Endodermal cell (in vitro differentiated cells): ENCODE measurements around the gene TMEM207. TPM values are rescaled to one million over a fixed set of nuclear protein-coding genes. Genes with fewer than 3 reads are reported as not detected.

Experiments used
- DNase-seq: peaks from one replicate; pipeline ENCODE4 v3.0.0-alpha.2; 2017
- H3K27ac ChIP-seq: 2 replicates; pipeline ENCODE4 v1.5.1; 2013; ENCODE audit warnings: mild to moderate bottlenecking, low read depth, low read length, moderate library complexity
- H3K27me3 ChIP-seq: 2 replicates; pipeline ENCODE4 v1.6.1; 2013; ENCODE audit warnings: mild to moderate bottlenecking, low read length, moderate library complexity; ENCODE audit not compliant: insufficient read depth, control insufficient read depth, poor library complexity, severe bottlenecking
- H3K36me3 ChIP-seq: 2 replicates; pipeline ENCODE4 v1.7.0; 2013; ENCODE audit warnings: mild to moderate bottlenecking, low read length, moderate library complexity; ENCODE audit not compliant: control insufficient read depth, insufficient read depth
- H3K4me1 ChIP-seq: one replicate; pipeline ENCODE4 v1.7.0; 2013; ENCODE audit warnings: low read length; ENCODE audit not compliant: control insufficient read depth, insufficient read depth
- H3K4me3 ChIP-seq: 2 replicates; pipeline ENCODE4 v1.5.1; 2013; ENCODE audit warnings: mild to moderate bottlenecking, low read length, moderate library complexity
- H3K9ac ChIP-seq: 2 replicates; pipeline ENCODE4 v1.6.1; 2013; ENCODE audit warnings: mild to moderate bottlenecking, low read length, moderate library complexity; ENCODE audit not compliant: poor library complexity, severe bottlenecking; ENCODE audit errors: extremely low read depth
- H3K9me3 ChIP-seq: 2 replicates; pipeline ENCODE4 v1.6.1; 2013; ENCODE audit warnings: mild to moderate bottlenecking, low read length, moderate library complexity; ENCODE audit not compliant: control insufficient read depth
- H3K27ac Mint-ChIP-seq: 2 replicates; pipeline ENCODE4 v1.8.0; 2020; ENCODE audit warnings: mixed read lengths
- H3K27me3 Mint-ChIP-seq: 2 replicates; pipeline ENCODE4 v1.8.0; 2021; ENCODE audit warnings: mild to moderate bottlenecking, mixed read lengths; ENCODE audit not compliant: insufficient read depth
- H3K36me3 Mint-ChIP-seq: 2 replicates; pipeline ENCODE4 v1.8.0; 2020; ENCODE audit warnings: low read depth, mixed read lengths
- H3K4me1 Mint-ChIP-seq: 2 replicates; pipeline ENCODE4 v1.8.0; 2020; ENCODE audit warnings: mixed read lengths
- H3K4me3 Mint-ChIP-seq: 2 replicates; pipeline ENCODE4 v1.8.0; 2020; ENCODE audit warnings: mild to moderate bottlenecking, moderate library complexity, mixed read lengths
- H3K9me3 Mint-ChIP-seq: 2 replicates; pipeline ENCODE4 v1.8.0; 2020; ENCODE audit warnings: mild to moderate bottlenecking, mixed read lengths
- WGBS, 2 experiments: methylation state at CpG; one replicate each; pipeline versions ENCODE4 v1.1.5 to v1.1.7; 2013; ENCODE audit warnings: missing lambda C conversion rate in 2 of 2, mixed read lengths in 1 of 2; ENCODE audit not compliant: insufficient coverage in 1 of 2, insufficient read length in 1 of 2; 5-methylcytosine and 5-hydroxymethylcytosine counted together
- total RNA-seq, 2 donors: library from RNA; stranded (reverse); fragmentation: NEBNext Ultra II Directional in 1 of 2; extraction: Animal tissue kit (Norgen Biotek cat#: 25700) in 1 of 2; gene quantifications; 2 replicates in 1 of 2; 3 replicates in 1 of 2; pipeline ENCODE4 v1.2.1, GENCODE V29; 2021
- TF ChIP-seq, protein P1 (sequence below): fragments of 200-600 bp; sonication (generic); conservative IDR thresholded peaks from 2 replicates; pipeline ENCODE4 v1.5.0; 2021; ENCODE audit warnings: antibody characterized with exemption, mild to moderate bottlenecking

Gene TMEM207
- total RNA-seq, 2 donors from 2014 or later, result not detected

DNA sequence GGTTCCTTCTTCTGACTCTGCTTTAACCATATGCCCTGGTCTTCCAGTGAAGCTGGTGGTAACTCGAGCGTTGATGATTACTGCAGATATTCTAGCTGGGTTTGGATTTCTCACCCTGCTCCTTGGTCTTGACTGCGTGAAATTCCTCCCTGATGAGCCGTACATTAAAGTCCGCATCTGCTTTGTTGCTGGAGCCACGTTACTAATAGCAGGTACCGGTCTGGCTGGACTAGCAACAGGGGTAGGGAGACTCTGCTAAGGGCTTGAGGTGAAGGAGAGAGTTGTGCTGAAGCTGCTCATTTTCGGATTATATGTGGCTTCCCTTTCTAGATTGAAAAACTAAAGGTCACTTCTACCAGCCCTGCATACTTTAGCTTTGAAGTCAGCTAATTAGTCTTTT is 45.0 kb downstream of the TMEM207 start:
- Histone ChIP-seq H3K4me3 (no peak overlapping the region), H3K36me3 (no peaks in the 10 kb centered on the region), H3K4me1 (no peaks in the 10 kb centered on the region), H3K27ac (no peak overlapping the region), H3K27me3 (no peaks in the 10 kb centered on the region), H3K9me3 (no peaks in the 10 kb centered on the region), H3K9ac (no peak overlapping the region)
- DNase-seq, result peak; percentile 61
- no peaks in the 10 kb centered on the region for H3K36me3 Mint-ChIP-seq
- WGBS, 2 experiments, result 88 to 91% methylated on average over 8 of the region's 8 CpGs
- no peaks in the 10 kb centered on the region for H3K4me1 Mint-ChIP-seq
- H3K9me3 Mint-ChIP-seq, result no peaks in the 10 kb centered on the region
- no peaks in the 10 kb centered on the region for H3K27me3 Mint-ChIP-seq
- no peak overlapping the region for H3K27ac Mint-ChIP-seq
- H3K4me3 Mint-ChIP-seq, result no peak overlapping the region
- TF ChIP-seq, protein P1, sequence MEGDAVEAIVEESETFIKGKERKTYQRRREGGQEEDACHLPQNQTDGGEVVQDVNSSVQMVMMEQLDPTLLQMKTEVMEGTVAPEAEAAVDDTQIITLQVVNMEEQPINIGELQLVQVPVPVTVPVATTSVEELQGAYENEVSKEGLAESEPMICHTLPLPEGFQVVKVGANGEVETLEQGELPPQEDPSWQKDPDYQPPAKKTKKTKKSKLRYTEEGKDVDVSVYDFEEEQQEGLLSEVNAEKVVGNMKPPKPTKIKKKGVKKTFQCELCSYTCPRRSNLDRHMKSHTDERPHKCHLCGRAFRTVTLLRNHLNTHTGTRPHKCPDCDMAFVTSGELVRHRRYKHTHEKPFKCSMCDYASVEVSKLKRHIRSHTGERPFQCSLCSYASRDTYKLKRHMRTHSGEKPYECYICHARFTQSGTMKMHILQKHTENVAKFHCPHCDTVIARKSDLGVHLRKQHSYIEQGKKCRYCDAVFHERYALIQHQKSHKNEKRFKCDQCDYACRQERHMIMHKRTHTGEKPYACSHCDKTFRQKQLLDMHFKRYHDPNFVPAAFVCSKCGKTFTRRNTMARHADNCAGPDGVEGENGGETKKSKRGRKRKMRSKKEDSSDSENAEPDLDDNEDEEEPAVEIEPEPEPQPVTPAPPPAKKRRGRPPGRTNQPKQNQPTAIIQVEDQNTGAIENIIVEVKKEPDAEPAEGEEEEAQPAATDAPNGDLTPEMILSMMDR, result no peak

DNA sequence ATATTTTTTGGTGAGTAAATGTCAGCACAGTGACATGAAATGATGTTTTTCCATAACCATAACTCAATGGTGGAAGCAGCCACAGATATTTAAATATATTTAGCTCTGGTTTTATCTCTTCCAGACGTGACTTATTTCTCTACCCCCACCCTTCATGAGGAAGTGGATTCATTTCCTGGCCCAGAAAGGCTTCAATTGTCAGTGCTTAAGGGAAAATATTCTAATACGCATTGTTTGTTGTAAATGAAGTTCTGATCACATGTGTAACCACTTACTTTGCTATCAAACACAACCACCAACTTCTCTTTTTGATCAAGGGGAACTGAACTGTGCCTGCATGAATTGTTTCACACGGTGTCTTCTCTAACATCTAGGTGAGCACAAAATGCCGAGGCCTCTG is 47.7 kb downstream of the TMEM207 start:
- Mint-ChIP-seq H3K27me3 (no peaks in the 10 kb centered on the region), H3K27ac (no peak overlapping the region), H3K4me3 (no peak overlapping the region), H3K36me3 (no peaks in the 10 kb centered on the region), H3K9me3 (no peaks in the 10 kb centered on the region), H3K4me1 (no peaks in the 10 kb centered on the region)
- no peaks in the 10 kb centered on the region for H3K36me3 ChIP-seq
- H3K4me3 ChIP-seq, result no peak overlapping the region
- no peak overlapping the region for H3K9ac ChIP-seq
- DNase-seq, result no peak
- TF ChIP-seq, protein P1, result no peak
- no peak overlapping the region for H3K27ac ChIP-seq
- H3K27me3 ChIP-seq, result no peaks in the 10 kb centered on the region
- no peaks in the 10 kb centered on the region for H3K9me3 ChIP-seq
- 86 to 94% methylated on average over 2 to 4 of the region's 4 CpGs for WGBS, 2 experiments
- H3K4me1 ChIP-seq, result no peaks in the 10 kb centered on the region

GRCh38 chr3:190399677-190400076 is 50.0 kb downstream of the TMEM207 start:
- no peaks in the 10 kb centered on the region for H3K27me3 ChIP-seq
- H3K27me3 Mint-ChIP-seq, result no peaks in the 10 kb centered on the region
- 97 to 100% methylated on average over 6 to 8 of the region's 8 CpGs for whole genome bisulfite sequencing, 2 experiments
- no peaks in the 10 kb centered on the region for H3K36me3 Mint-ChIP-seq
- H3K27ac Mint-ChIP-seq, result no peak overlapping the region
- no peaks in the 10 kb centered on the region for H3K9me3 ChIP-seq
- H3K4me3 Mint-ChIP-seq, result no peak overlapping the region
- H3K9ac ChIP-seq, result no peak overlapping the region
- TF ChIP-seq, protein P1, result no peak
- no peak for DNase-seq
- no peaks in the 10 kb centered on the region for H3K36me3 ChIP-seq
- H3K4me1 ChIP-seq, result no peaks in the 10 kb centered on the region
- H3K4me1 Mint-ChIP-seq, result no peaks in the 10 kb centered on the region
- H3K27ac ChIP-seq, result no peak overlapping the region
- no peaks in the 10 kb centered on the region for H3K9me3 Mint-ChIP-seq
- H3K4me3 ChIP-seq, result no peak overlapping the region
